ENCODE data around the gene TMEM179.

GRCh38 chr14:104572668-104573067 is 31.9 kb downstream of the TMEM179 start:
- TF ChIP-seq CTCF (IDR thresholded peaks at IDR 0.05; ENCODE audit: poor library complexity) (no peak), EZH2 (IDR thresholded peaks at IDR 0.05; ENCODE audit: borderline replicate concordance) (no peak), EZH2phosphoT487 (IDR thresholded peaks at IDR 0.05; ENCODE audit: low read depth, severe bottlenecking, unreplicated experiment) (no peak)
